ENCODE measurements around the gene MAP2K1. TPM values are rescaled to one million over a fixed set of nuclear protein-coding genes. Genes with fewer than 3 reads are reported as not detected.
"Not testable (repeated sequence)": the region's sequence is repeated elsewhere in the genome, so short reads cannot be mapped to it uniquely, and the experiment has no call there.

MAP2K1 gene
- total and polyA plus RNA-seq, 2 experiments from 2014 or later = 20.1 to 46.3 TPM

- Histone ChIP-seq H2AFZ (no peak overlapping the region), H3K36me3 (replicated peaks; ENCODE audit: insufficient read depth, low read depth) (no peaks in the 10 kb centered on the region), H3K27ac (no peak overlapping the region), H3K9me3 (ENCODE audit: low read depth) (no peaks in the 10 kb centered on the region), H3K9me2 (replicated peaks; ENCODE audit: insufficient read depth) (no peaks in the 10 kb centered on the region), H3K79me2 (no peaks in the 10 kb centered on the region), H3K27me3 (no peaks in the 10 kb centered on the region), H3K4me2 (no peak overlapping the region), H3K4me3 (no peak overlapping the region), H4K20me1 (ENCODE audit: insufficient read depth, poor library complexity, severe bottlenecking) (no peaks in the 10 kb centered on the region), H3K4me1 (ENCODE audit: insufficient read depth) (no peaks in the 10 kb centered on the region)
- no peak for DNase-seq (ENCODE audit: low spot score)
- TF ChIP-seq EZH2phosphoT487 (IDR thresholded peaks at IDR 0.05; ENCODE audit: low read depth, severe bottlenecking, unreplicated experiment) = no peak
- TF ChIP-seq EZH2 (IDR thresholded peaks at IDR 0.05; ENCODE audit: borderline replicate concordance) = no peak
- no peak for TF ChIP-seq CTCF (IDR thresholded peaks at IDR 0.05; ENCODE audit: poor library complexity)
- 91% methylated on average over 2 of the region's 2 CpGs for whole genome bisulfite sequencing (ENCODE audit: low lambda C conversion rate, missing lambda C conversion rate)
Observed at GRCh38 chr15:66454143-66454542, 67.4 kb downstream of the MAP2K1 start.

GRCh38 chr15:66456211-66456610, 69.5 kb downstream of the MAP2K1 start:
- WGBS (ENCODE audit: low lambda C conversion rate, missing lambda C conversion rate) = 93% methylated on average over 3 of the region's 3 CpGs
- no peak for DNase-seq (ENCODE audit: low spot score)
- H3K27me3 ChIP-seq = no peaks in the 10 kb centered on the region
- H3K4me2 ChIP-seq = no peak overlapping the region
- no peaks in the 10 kb centered on the region for H3K36me3 ChIP-seq (replicated peaks; ENCODE audit: insufficient read depth, low read depth)
- TF ChIP-seq EZH2phosphoT487 (IDR thresholded peaks at IDR 0.05; ENCODE audit: low read depth, severe bottlenecking, unreplicated experiment) (no peak), CTCF (IDR thresholded peaks at IDR 0.05; ENCODE audit: poor library complexity) (no peak), EZH2 (IDR thresholded peaks at IDR 0.05; ENCODE audit: borderline replicate concordance) (no peak)
- H3K4me1 ChIP-seq (ENCODE audit: insufficient read depth) = no peaks in the 10 kb centered on the region
- H2AFZ ChIP-seq = no peak overlapping the region
- H4K20me1 ChIP-seq (ENCODE audit: insufficient read depth, poor library complexity, severe bottlenecking) = no peaks in the 10 kb centered on the region
- no peaks in the 10 kb centered on the region for H3K9me3 ChIP-seq (ENCODE audit: low read depth)
- H3K4me3 ChIP-seq = no peak overlapping the region
- H3K79me2 ChIP-seq = no peaks in the 10 kb centered on the region
- H3K27ac ChIP-seq = no peak overlapping the region
- no peaks in the 10 kb centered on the region for H3K9me2 ChIP-seq (replicated peaks; ENCODE audit: insufficient read depth)

- no peaks in the 10 kb centered on the region for H3K36me3 ChIP-seq (replicated peaks; ENCODE audit: insufficient read depth, low read depth)
- H3K27ac ChIP-seq = no peak overlapping the region
- 79% methylated on average over 3 of the region's 3 CpGs for WGBS (ENCODE audit: low lambda C conversion rate, missing lambda C conversion rate)
- no peaks in the 10 kb centered on the region for H3K4me1 ChIP-seq (ENCODE audit: insufficient read depth)
- TF ChIP-seq EZH2phosphoT487 (IDR thresholded peaks at IDR 0.05; ENCODE audit: low read depth, severe bottlenecking, unreplicated experiment) (no peak), EZH2 (IDR thresholded peaks at IDR 0.05; ENCODE audit: borderline replicate concordance) (no peak), CTCF (IDR thresholded peaks at IDR 0.05; ENCODE audit: poor library complexity) (no peak)
- no peaks in the 10 kb centered on the region for H4K20me1 ChIP-seq (ENCODE audit: insufficient read depth, poor library complexity, severe bottlenecking)
- H3K27me3 ChIP-seq = no peaks in the 10 kb centered on the region
- no peaks in the 10 kb centered on the region for H3K79me2 ChIP-seq
- no peaks in the 10 kb centered on the region for H3K9me2 ChIP-seq (replicated peaks; ENCODE audit: insufficient read depth)
- no peak overlapping the region for H2AFZ ChIP-seq
- DNase-seq (ENCODE audit: low spot score) = no peak
- H3K4me2 ChIP-seq = no peak overlapping the region
- H3K9me3 ChIP-seq (ENCODE audit: low read depth) = no peaks in the 10 kb centered on the region
- no peak overlapping the region for H3K4me3 ChIP-seq
Observed at GRCh38 chr15:66459818-66460615, 73.3 kb downstream of the MAP2K1 start.

GRCh38 chr15:66461294-66461693, 74.6 kb downstream of the MAP2K1 start:
- not testable (repeated sequence) for H3K4me2 ChIP-seq; H3K9me2 ChIP-seq (replicated peaks; ENCODE audit: insufficient read depth); H3K4me3 ChIP-seq; H3K36me3 ChIP-seq (replicated peaks; ENCODE audit: insufficient read depth, low read depth); H3K27ac ChIP-seq; H3K27me3 ChIP-seq; H3K4me1 ChIP-seq (ENCODE audit: insufficient read depth); DNase-seq (ENCODE audit: low spot score); H3K9me3 ChIP-seq (ENCODE audit: low read depth); H4K20me1 ChIP-seq (ENCODE audit: insufficient read depth, poor library complexity, severe bottlenecking); H3K79me2 ChIP-seq; H2AFZ ChIP-seq
- WGBS (ENCODE audit: low lambda C conversion rate, missing lambda C conversion rate) = 98% methylated on average over 6 of the region's 6 CpGs

Data from hepatocyte (in vitro differentiated cells).